Adrenal gland (tissue), 5 donors: ENCODE data around the gene SERPINA3.

Experiments
- CTCF ChIP-seq, 6 experiments: fragments of 450-650 bp in 4 of 6; fragments of 200-600 bp in 2 of 6; sonication (generic) in 1 of 6; IDR thresholded peaks; 1 replicate in 5 of 6; 2 replicates in 1 of 6; pipeline versions ENCODE4 v1.5.1 to v1.8.0; 2016 to 2021; ENCODE audit warnings: antibody characterized with exemption in 6 of 6, mild to moderate bottlenecking in 2 of 6, moderate library complexity in 1 of 6
- POLR2A ChIP-seq, 2 donors: fragments of 450-650 bp; IDR thresholded peaks; one replicate each; pipeline ENCODE4 v1.6.1; 2017; ENCODE audit warnings: antibody characterized with exemption in 2 of 2, mild to moderate bottlenecking in 2 of 2, moderate library complexity in 1 of 2
- donor health status: DM: no; HTN: no; CAD: no.

- TF ChIP-seq CTCF (IDR thresholded peaks at IDR 0.05) (no peak), POLR2A (IDR thresholded peaks at IDR 0.05) (no peak)
These were observed 28.6 kb upstream of the SERPINA3 start for GRCh38 chr14:94583557-94583956.
